Muscle of arm (tissue), 14 donors: ENCODE results near the gene TRIP13. TPM values are rescaled to one million over a fixed set of nuclear protein-coding genes. Genes with fewer than 3 reads are reported as not detected.
"Not testable (repeated sequence)": the region's sequence is repeated elsewhere in the genome, so short reads cannot be mapped to it uniquely, and the experiment has no call there.

Experiments used
- DNase-seq: peaks from one replicate; pipeline ENCODE4 v3.0.0-alpha.2; 2013
- long read RNA-seq, 11 donors: transcript quantifications; one replicate each; lab custom pipeline, GENCODE V29; 2026
- polyA plus RNA-seq, 12 donors: library from polyadenylated mRNA; unstranded; fragments of 120-200 nt; gene quantifications; one replicate each; pipeline ENCODE4 v1.2.1, GENCODE V29; 2013; ENCODE audit not compliant: insufficient read length in 12 of 12

The TRIP13 gene, protein sequence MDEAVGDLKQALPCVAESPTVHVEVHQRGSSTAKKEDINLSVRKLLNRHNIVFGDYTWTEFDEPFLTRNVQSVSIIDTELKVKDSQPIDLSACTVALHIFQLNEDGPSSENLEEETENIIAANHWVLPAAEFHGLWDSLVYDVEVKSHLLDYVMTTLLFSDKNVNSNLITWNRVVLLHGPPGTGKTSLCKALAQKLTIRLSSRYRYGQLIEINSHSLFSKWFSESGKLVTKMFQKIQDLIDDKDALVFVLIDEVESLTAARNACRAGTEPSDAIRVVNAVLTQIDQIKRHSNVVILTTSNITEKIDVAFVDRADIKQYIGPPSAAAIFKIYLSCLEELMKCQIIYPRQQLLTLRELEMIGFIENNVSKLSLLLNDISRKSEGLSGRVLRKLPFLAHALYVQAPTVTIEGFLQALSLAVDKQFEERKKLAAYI
- 10 to 100 TPM in 5 of 12 donors, 1 to 10 TPM in 6, not detected in 1; 6.0 to 19.7 (median 9.8) TPM for polyA plus RNA-seq
- long read RNA-seq, donor 1, partial matches to known transcripts: 0 of 2 reads
- long read RNA-seq, donor 1, other reads (novel, unspliced or antisense): 0 of 2 reads
- long read RNA-seq, donor 2, transcript TRIP13-201 (13 exons, 2,672 nt): major isoform, 6 of 6 reads
- long read RNA-seq, donor 2, partial matches to known transcripts: 0 of 6 reads
- long read RNA-seq, donor 2, other reads (novel, unspliced or antisense): 0 of 6 reads
- long read RNA-seq, donor 3: 0 reads
- long read RNA-seq, donor 4, partial matches to known transcripts: 0 of 1 reads
- long read RNA-seq, donor 4, other reads (novel, unspliced or antisense): 0 of 1 reads
- long read RNA-seq, donor 5, transcript TRIP13-201 (13 exons, 2,672 nt): major isoform, 5 of 6 reads
- long read RNA-seq, donor 5, partial matches to known transcripts: 0 of 6 reads
- long read RNA-seq, donor 5, other reads (novel, unspliced or antisense): 0 of 6 reads
- long read RNA-seq, donor 6, partial matches to known transcripts: 0 of 2 reads
- long read RNA-seq, donor 6, other reads (novel, unspliced or antisense): 0 of 2 reads
- long read RNA-seq, donor 7, partial matches to known transcripts: 0 of 1 reads
- long read RNA-seq, donor 7, other reads (novel, unspliced or antisense): 0 of 1 reads
- long read RNA-seq, donor 8, partial matches to known transcripts: 0 of 4 reads
- long read RNA-seq, donor 8, other reads (novel, unspliced or antisense): 0 of 4 reads
- long read RNA-seq, donor 9: 0 reads
- long read RNA-seq, donor 10, partial matches to known transcripts: 0 of 1 reads
- long read RNA-seq, donor 10, other reads (novel, unspliced or antisense): 0 of 1 reads
- long read RNA-seq, donor 11, partial matches to known transcripts: 5 of 6 reads
- long read RNA-seq, donor 11, other reads (novel, unspliced or antisense): 0 of 6 reads

DNA sequence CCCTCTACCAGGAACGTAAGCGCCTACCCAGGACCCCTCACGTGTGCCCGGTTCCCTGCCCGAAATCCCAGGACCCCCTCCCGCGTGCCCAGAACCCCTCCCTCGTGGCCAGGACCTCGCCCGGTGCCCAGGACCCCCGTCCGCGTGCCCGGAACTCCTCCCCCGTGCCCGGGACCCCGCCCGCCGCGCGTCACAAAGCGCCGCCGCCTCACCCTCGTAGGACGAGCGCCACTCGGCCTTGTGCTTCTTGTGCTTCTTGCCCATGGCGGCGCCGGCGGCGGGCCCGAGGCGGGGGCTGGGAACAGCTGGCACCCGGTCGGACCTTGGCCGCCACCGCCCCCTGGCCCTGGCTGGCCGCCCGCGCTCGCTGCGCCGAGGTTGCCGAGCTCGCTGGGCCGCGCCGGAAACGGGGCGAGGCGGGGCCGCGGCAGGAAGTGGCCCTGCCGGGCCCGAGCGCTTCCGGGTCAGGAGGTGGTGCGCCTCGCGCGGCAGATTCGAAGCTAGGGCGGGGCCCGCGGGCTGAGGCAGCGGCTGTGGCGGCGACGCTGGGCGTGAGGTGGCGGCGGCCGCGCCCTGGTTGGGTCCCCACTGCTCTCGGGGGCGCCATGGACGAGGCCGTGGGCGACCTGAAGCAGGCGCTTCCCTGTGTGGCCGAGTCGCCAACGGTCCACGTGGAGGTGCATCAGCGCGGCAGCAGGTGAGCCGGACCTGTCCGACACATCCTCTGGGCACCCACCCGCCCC is at the start of gene TRIP13, which contains the start of gene BRD9:
Gene TRIP13 (plus strand): TSS at position 491 of the 743 bp plus-strand sequence. CDS start 115 bp downstream, at position 606.
Gene BRD9 (minus strand): TSS at position 408 of the 743 bp plus-strand sequence. CDS start 144 bp downstream, at position 264.
- DNase-seq: peak; percentile 80

DNA sequence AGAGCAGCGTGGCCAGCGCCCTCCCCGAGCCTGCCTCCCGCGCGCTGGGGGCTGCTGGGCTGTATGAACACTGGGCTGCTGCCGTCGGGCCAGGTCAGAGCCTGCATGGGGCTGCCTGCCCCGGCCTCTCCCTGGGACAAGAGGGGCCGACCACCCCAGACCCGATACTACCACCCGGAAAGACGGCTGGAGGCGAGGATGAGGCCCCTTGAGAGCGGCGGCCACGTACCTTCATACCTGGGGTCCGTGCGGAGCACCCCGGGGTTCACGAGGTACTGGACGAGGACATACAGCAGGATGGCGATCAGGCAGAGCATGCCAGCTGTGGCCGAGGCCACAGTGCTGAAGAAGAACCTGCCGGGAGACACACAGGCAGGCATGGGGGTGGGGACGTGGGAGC is 49.3 kb upstream of the TRIP13 start:
- DNase-seq: not testable (repeated sequence)

DNA sequence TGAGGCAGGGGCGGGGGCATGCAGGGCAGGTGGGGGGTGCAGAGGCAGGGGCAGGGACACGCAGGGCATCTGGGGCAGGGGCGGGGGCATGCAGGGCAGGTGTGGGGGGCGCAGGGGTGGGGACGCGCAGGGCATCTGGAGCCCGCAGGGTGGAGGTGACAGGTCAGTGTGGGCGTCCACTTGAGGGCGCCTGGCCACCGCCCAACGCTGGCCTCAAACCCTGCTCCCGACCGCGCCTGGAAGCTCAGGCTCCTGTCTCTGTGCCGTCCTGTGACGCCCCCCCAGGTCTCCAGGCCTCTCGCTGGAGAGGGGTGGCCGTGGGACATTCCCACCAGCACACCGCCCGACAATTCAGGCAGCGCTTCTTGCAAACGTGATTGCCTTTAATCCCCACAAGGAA is 48.8 kb upstream of the TRIP13 start:
- DNase-seq: not testable (repeated sequence)

DNA sequence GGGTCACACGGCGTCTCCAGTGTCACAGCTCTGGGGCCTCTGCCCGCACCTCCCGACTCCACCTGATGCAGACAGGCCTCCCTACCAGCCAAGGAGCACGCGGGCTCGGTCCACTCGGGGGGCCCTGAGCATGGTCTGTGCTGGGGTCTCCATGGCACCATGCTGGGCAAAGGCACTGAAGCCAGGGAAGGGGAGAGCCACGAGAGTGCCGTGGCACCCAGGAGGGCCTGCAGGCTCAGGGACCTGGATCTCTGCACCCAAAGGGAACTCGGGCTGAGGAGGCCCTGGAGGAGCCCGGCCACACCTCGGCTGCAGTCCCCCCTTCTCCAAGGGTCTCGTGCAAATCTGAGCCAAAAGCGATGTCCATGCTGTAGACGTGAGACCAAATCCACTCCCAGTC is 48.3 kb upstream of the TRIP13 start:
- DNase-seq: not testable (repeated sequence)

DNA sequence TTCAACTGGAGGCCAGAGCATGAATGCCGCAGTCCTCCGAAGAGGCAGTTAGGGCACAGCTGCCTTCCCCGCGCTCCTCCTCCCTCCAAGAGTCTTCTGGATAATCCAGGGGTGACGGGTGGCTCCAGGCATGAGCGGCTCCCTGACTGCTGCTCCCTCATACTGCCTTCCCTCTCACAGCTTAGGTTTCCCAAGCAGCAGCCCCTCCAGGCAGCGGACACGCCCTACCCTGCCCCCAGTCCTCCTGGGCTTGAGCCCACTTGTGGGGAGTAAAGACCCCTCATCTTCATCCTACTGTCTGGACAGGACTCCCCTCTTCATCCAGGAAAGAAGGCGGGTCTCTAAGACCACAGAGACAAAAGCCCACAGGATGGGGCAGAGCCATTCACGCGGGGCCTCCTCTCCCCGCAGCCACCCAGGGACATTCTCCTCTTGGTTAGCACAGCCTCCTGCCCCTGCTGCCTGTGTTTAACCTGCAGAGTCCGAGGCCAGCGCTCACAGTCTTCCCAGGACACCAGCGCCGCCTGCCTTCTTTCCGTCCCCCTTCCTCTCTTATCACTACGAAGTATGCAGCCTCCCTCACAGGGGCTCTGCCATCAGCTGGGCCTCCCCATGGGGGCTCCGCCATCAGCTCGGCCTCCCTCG is 47.5 kb upstream of the TRIP13 start:
- not testable (repeated sequence) for DNase-seq

DNA sequence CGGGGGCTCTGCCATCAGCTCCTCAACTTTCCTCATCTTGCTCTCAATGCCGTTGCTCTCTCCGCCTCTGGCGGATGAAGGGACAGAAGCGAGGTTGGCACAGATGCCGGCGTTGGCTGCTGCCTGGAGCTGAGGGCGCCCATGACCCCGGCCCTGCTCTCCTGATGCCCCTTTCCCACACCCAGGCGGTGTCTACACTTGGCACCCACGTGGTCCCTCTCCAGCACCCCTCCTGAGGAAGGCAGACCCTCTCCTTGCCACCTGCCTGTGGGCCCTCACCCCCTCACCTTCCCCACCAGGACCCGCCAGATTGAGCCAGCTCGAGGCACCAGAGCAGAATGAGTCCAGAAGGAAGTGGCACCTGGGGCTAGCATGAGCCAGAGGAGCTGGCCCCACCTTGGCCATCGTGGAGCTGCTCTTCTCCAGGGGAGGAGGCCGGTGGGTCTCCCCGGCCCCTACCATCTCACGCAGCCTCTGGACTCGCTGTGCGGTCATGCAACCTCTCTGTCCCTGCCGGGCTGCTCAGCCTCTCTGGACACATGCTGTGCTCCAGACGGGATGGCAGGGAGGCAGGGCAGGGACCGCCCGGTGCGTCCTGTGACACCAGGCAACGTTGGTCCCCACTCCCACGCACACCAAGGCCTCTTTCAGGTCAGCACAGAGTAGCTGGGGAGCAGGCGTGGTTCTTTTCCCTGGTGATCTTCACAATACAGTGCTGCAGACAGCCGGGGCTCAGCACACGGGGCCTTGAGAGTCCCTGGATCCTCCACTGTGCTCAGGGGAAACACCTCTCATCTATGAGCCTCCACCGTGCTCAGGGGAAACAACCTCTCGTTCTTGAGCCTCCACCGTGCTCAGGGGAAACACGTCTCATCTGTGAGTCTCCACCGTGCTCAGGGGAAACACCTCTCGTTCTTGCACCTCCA is 46.7 kb upstream of the TRIP13 start:
- DNase-seq: not testable (repeated sequence)

DNA sequence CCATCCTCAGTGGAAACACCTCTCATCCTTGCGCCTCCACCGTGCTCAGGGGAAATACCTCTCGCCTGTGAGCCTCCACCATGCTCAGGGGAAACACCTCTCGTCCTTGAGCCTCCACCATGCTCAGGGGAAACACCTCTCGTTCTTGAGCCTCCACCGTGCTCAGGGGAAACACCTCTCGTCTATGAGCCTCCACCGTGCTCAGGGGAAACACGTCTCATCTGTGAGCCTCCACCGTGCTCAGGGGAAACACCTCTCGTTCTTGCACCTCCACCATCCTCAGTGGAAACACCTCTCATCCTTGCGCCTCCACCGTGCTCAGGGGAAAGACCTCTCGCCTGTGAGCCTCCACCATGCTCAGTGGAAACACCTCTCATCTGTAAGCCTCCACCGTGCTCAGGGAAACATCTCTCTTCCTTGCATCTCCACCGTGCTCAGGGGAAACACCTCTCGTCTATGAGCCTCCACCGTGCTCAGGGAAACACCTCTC is 46.0 kb upstream of the TRIP13 start:
- not testable (repeated sequence) for DNase-seq

DNA sequence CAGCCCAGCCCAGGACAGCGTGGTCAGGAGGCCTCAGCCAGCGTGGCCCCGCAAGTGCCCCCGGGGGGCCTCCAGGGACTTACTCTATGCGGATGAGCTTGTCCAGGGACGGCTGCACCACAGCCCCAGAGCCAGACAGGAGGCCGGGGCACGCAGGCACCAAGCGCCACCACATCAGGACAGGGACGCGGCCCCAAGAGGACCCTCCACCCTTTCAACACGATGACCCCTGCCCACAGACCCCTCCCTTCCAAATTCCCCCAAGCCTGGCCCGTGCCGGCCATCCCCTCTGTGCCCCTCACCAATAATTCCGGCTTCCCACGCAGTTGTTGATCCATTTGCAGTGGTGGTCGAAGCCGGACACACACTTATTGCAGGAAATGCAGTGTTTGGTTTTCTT is 45.5 kb upstream of the TRIP13 start:
- DNase-seq: not testable (repeated sequence)

DNA sequence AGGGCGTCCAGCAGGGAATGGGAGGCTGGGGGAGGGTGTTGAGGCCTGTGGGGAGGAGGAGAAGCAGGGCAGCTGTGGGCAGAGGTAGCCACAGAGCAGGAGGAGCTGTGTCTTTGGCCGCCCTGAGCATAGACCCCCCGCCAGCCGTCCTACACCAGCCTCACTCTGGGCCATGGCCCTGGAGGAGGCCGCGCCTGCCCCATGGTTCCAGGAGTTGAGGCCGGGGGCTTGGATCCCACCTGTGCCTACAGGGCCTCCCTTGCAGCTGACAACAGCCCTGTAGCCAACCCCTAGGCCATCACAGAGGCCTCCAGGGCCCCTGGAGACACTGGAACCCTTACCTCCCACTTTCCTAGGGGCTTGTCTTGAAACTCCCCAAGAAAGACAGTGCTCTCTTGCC is 44.9 kb upstream of the TRIP13 start:
- DNase-seq: not testable (repeated sequence)

DNA sequence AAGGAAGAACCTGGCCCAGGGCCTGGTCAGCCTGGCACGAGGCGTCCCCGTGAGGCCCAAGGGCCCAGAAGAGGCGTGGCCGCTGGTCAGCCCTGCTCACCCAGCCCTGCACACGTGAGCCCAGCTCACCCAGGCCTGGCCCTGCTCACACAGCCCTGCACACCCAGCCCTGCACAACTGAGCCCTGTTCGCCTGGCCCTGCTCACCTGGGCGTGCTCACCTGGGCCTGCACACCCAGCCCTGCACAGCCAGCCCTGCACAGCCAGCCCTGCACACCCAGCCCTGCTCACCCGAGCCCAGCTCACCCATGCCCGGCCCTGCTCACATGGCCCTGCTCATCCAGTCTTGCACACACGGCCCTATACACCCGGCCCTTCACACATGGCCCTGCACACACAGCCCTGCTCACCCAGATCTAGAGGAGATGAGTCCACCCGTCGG is 44.0 kb upstream of the TRIP13 start:
- no peak for DNase-seq

DNA sequence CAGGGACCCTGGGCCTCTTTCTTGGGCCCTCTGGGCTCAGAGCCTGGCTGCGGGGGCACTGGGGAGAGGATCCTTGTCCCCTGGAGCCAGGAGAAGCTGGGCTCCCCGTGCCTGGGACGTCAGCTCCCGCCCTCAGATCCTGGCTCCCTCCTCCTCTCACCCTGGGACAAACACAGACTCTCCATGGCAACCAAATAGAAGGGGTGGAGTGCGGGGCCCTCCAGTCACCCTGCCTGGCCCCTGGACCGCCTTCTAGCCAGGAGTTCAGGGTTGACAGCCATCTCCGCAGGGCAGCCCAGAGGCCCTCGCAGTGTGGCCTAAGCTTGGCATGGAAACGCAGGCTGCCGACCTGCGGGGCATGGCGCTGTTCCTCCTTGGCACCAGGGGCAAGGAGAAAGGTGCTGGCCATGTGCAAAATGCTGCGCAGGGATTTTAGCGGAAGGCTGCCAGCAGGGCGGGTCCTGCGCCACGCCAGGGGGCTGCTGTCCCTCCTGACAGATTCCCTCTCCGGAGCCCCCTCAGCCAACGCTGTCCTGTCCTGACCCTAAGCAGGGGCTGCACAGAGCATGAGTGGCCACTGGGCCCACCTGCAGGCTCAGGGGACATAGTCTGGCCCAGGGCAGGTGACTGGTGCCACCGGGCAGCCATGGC is 42.9 kb upstream of the TRIP13 start:
- peak; percentile 50 for DNase-seq

DNA sequence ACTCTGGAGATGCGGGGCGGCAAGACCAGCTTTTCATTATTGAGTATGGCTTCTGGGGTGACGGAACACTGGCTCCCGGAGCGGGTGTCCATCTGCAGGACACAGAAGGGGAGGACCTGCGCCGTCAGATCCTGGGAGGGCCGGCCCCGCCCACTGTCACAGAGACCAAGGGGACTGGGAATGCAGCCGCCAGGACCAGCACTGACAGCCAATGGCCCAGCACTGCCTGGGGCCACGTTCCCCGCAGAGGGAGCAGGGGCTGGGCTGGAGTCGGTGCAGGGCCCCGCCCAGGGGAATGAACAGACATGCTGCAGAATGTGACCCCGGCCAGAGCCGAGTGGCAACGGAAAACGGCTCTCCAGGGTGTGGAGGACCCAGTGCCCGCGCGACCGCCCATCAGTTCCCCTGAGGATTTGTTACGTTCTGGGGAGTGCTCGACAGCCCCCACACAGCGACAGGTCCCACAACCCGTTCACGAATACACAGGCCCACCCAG is 42.1 kb upstream of the TRIP13 start, which contains the start of gene ZDHHC11:
Gene ZDHHC11 (minus strand): TSS at position 476 of the 496 bp plus-strand sequence. CDS start 384 bp downstream, at position 92.
- no peak for DNase-seq

DNA sequence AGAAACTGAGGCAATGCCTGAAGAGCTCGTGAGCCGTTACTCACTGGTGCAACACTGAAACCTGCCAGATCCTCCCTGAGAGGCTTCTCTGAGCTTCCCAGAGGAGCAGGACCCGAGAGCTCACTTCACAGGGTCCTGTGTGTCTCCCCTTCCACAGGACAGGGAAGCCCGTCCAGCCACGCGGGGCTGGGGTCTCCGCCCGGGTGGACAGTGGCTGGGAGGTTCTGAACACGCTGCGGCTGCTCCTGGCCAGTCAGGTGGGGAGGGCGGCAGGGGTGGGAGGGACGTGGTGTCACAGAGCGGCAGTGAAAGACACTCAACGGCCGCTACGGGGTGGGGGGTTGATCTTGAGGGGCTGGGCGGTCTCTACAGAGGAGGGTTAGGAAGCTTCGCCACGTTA is 41.6 kb upstream of the TRIP13 start:
- no peak for DNase-seq

DNA sequence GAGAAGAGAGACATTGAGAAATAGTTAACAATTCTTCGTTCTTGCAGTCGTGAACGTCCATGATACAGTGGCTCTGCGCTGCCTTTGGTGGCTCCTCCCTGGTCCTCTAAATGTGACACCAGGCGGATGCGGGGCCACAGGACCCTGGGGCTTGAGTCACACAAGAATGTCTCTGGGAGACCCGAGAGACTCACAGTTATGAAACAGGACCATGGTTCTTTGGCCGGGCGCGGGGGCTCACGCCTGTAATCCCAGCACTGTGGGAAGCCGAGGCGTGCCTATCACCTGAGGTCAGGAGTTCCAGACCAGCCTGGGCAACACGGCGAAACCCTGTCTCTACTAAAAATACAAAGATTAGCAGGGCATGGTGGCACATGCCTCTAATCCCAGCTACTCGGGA is 41.1 kb upstream of the TRIP13 start:
- no peak for DNase-seq

DNA sequence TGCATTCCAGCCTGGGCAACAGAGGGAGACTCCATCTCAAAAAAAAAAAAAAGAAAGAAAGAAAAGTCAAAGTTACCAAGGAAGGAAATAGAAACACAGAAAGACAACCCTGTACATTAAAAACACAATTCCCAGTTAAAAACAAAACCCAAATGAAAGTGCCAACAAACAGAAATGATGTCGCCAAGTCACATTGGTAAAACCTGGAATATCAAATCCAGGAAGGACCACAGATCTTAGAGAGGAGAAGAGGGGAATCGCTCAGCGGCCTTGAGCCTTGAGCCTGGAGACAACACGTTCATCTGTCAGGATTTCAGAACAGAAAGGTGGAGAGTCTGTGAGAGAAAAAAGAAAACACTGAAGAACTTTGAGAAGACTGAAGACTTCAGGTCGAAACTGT is 40.7 kb upstream of the TRIP13 start:
- no peak for DNase-seq

DNA sequence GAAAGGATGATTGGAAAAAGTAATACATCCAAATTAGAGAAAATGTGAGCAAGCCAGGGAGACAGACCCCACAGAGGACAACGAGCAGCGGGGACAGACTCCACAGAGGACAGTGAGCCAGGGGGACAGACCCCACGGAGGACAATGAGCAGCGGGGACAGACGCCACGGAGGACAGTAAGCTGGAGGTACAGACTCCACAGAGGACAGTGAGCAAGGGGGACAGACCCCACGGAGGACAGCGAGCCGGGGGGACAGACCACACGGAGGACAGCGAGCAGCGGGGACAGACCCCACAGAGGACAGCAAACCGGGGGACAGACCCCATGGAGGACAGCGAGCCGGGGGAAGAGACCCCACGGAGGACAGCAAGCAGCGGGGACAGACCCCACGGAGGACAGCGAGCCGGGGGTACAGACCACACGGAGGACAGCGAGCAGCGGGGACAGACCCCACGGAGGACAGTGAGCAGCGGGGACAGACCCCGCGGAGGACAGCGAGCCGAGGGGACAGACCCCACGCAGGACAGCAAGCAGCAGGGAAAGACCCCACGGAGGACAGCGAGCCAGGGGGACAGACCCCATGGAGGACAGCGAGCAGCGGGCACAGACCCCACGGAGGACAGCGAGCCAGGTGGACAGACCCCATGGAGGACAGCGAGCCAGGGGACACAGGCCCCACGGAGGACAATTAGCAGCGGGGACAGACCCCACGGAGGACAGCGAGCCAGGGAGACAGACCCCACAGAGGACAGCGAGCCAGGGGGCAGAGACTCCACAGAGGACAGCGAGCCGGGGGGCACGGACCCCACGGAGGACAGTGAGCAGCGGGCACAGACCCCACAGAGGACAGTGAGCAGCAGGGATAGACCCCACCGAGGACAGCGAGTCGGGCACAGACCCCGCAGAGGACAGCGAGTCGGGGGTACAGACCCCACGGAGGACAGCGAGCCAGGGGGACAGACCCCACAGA is 40.0 kb upstream of the TRIP13 start:
- DNase-seq: no peak
